GM12801 (cell line): ENCODE results near the gene B3GALT4.

ENCODE experiments used
- TF ChIP-seq, protein P1 (sequence below): IDR thresholded peaks from one replicate; pipeline ENCODE4 v1.5.1; 2011; ENCODE audit warnings: control low read depth; ENCODE audit not compliant: insufficient read length; ENCODE audit errors: extremely low read depth

The B3GALT4 gene

GRCh38 chr6:33292996-33293682, 16.2 kb downstream of the B3GALT4 start:
- TF ChIP-seq, protein P1, sequence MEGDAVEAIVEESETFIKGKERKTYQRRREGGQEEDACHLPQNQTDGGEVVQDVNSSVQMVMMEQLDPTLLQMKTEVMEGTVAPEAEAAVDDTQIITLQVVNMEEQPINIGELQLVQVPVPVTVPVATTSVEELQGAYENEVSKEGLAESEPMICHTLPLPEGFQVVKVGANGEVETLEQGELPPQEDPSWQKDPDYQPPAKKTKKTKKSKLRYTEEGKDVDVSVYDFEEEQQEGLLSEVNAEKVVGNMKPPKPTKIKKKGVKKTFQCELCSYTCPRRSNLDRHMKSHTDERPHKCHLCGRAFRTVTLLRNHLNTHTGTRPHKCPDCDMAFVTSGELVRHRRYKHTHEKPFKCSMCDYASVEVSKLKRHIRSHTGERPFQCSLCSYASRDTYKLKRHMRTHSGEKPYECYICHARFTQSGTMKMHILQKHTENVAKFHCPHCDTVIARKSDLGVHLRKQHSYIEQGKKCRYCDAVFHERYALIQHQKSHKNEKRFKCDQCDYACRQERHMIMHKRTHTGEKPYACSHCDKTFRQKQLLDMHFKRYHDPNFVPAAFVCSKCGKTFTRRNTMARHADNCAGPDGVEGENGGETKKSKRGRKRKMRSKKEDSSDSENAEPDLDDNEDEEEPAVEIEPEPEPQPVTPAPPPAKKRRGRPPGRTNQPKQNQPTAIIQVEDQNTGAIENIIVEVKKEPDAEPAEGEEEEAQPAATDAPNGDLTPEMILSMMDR: no peak

DNA sequence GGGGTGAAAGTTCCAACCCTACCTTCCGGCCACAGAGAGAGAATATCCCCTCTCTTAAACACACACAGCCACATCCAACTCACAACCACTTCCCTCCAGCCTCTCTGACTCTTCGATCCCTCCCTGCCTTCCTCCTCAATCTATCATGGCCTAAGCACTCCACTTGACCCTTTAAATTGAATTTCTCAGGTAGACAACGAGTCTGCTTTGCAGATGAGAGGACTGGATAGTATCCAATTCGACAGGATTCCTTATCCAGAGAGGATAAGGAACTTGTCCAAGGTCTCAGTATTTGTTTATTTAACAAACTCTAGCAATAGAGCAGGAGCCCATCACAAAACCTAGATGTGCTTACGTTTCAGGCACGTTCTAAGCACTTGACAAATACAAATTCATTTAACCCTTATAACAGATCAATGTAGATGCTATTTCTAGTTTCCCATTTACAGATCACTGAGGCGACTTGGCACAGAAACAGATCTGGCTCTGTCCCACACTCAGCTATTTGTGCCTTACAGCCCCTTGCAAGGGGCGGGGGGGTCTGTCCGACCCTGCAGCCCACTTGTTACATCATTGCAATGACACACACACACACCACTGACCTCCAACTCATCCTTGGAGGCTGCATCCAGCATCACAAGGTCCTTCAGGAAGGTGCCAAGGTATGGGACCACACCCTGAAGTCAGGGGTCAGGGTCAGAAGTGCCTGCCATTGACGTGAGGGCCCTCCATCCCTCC, 17.3 kb downstream of the B3GALT4 start:
- TF ChIP-seq, protein P1: no peak

DNA sequence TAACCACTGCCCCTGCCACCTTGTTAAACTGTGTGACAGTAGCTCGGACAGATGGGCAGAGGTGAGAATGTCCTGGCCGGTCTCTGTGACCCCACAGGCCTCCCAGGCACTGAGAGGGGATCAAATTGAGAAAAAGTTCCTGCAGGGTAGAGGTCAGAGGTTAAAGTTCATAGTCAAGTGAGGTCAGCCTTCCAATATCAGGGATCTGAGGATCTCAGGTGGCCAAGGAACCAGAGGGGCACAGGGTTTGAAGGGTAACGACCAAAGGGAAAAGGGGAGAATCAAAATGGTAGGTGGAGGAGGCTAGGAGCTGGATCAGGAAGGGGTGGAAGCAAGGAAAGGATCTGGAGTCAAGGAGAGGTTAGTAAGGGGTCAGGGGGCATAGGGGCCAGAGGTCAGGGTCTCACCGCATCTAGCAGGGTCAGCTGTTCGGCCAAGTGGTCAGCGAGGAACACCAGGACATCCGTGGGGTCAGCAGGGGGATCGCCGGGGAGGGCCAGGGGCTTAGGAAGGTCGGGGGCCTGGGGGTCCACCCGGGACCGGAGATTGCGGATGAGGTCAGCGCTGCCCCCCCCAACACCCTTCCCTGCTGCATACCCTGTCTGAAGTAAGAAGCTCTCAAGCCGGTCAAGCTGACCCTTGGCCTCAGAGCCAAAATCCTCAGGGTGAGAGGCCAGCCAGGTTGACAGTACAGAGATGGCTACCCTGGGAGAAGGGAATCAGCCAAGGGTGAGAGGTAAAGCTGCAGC, 18.9 kb downstream of the B3GALT4 start:
- TF ChIP-seq, protein P1: no peak

DNA sequence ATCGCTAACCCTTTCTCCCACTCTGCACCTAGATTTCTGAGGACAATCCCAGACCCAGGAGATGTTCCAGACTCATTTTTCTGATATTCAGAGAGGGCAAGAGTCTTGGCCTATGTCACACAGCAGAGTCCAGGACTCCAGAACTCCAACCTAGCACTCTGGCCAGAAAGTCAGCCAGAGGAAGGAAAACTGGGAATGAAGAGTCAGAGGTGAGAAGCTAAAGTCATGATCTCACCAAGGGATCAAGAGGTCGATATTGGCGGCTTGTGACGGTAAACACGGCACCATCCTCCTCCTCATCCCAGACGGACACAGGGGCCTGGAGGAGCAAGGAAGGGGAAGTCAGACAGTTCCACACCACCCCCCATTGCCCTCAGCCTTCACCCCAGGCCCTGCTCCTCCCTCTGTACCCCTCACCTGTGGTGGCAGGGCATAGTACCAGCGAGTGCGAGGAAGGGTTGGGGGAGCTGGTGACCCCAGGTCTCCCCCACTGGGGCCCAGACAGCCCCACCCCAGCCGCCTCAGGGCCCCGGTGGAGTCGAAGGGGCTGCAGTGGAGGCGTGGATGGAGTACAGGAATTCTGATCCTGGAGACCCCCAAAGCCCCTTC, 20.0 kb downstream of the B3GALT4 start:
- TF ChIP-seq, protein P1: no peak

DNA sequence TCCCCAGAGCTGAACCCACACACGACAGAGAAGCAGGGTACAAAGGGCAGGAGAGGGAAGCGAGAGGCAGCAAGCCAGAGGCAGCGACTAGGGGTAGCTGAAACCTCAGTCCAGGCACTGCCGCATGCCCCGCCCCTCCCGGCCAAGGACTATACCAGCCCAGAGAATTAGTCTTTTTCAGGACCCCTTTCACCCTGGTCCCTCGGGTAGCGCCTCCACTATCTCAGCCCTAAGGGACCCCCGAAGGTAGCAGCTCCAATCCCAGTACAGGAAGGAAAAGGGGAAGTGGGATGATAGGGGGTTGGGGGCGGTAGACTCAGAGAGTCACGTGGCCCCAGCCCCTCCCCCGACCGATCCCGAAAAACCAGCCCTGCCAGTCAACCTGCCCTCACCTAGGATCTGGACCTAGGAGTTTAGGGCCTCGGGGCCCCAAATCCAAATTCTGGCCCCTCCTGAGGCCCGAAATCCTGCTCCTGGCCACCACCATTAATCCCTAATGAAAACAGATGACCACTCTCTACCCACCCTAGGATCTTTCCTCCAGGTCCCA, 20.6 kb downstream of the B3GALT4 start:
- TF ChIP-seq, protein P1: no peak

DNA sequence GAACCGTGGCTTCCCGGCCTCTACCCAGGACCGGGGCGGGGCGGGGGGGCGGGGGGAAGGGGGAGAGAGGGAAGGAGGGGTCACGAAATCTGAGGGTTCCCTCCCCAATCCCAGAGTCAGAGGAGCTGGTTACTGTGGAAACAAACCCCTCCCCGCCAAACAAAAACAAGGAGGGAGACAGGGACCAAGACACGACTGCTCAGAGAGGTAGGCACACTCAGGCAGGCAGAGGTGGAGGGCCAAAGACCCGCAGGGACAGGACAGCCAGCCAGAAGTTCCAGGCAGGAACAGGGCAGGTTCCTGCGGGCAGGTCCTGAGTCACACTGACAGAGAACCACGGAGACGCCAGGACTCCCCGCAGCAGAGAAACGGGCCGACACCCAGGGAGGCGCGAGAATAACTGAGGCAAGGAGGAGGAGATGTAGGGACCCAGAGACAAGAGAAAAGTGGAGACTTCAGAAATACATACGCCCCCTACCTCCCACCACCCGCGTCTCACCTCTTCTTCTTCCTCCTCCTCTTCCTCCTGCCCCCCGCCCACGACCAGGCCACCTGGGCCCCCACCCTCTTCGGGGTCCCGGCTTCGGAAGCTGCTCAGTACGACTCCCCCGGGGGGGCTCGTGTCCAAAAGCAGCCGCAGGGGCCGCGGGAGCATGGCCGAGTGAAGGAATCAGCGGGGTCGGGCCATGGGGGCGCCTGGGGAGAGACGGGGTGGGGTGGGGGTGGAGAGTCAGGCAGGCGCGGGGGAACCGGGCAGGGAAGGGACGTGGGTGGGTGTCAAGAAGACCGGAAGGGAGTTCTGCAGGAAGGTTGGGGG, 21.2 kb downstream of the B3GALT4 start:
- TF ChIP-seq, protein P1: no peak
